ENCODE data around the gene PARP8. TPM values are rescaled to one million over a fixed set of nuclear protein-coding genes. Genes with fewer than 3 reads are reported as not detected.
"Not testable (repeated sequence)": the region's sequence is repeated elsewhere in the genome, so short reads cannot be mapped to it uniquely, and the experiment has no call there.

PARP8 gene
- total RNA-seq, 2 experiments from 2014 or later: 42.9 to 48.3 TPM

- no peak for ATAC-seq
- no peak for DNase-seq
- H3K4me3 Mint-ChIP-seq: no peak overlapping the region
- peaks cover 67% of the 10 kb centered on the region for H3K4me1 Mint-ChIP-seq (ENCODE audit: low read depth)
- ChIA-PET CTCF (interaction anchor here (0.7 kb wide), 1 partner anchor 33 kb away, joined by 3 read pairs; no protein-coding TSS in a partner anchor), POLR2A (no interaction called here)
- intact Hi-C loops (cut with micrococcal nuclease): no loop called here
- H3K36me3 Mint-ChIP-seq (ENCODE audit: low read depth): peaks cover 50% of the 10 kb centered on the region
- H3K27ac Mint-ChIP-seq: peak overlapping the region; percentile 11
- TF ChIP-seq, protein P1, sequence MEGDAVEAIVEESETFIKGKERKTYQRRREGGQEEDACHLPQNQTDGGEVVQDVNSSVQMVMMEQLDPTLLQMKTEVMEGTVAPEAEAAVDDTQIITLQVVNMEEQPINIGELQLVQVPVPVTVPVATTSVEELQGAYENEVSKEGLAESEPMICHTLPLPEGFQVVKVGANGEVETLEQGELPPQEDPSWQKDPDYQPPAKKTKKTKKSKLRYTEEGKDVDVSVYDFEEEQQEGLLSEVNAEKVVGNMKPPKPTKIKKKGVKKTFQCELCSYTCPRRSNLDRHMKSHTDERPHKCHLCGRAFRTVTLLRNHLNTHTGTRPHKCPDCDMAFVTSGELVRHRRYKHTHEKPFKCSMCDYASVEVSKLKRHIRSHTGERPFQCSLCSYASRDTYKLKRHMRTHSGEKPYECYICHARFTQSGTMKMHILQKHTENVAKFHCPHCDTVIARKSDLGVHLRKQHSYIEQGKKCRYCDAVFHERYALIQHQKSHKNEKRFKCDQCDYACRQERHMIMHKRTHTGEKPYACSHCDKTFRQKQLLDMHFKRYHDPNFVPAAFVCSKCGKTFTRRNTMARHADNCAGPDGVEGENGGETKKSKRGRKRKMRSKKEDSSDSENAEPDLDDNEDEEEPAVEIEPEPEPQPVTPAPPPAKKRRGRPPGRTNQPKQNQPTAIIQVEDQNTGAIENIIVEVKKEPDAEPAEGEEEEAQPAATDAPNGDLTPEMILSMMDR (IDR thresholded peaks at IDR 0.05): no peak
- H3K27me3 Mint-ChIP-seq: no peaks in the 10 kb centered on the region
- peaks cover 24% of the 10 kb centered on the region for H3K9me3 Mint-ChIP-seq
These were observed 18.3 kb downstream of the PARP8 start for GRCh38 chr5:50684721-50685120.

DNA sequence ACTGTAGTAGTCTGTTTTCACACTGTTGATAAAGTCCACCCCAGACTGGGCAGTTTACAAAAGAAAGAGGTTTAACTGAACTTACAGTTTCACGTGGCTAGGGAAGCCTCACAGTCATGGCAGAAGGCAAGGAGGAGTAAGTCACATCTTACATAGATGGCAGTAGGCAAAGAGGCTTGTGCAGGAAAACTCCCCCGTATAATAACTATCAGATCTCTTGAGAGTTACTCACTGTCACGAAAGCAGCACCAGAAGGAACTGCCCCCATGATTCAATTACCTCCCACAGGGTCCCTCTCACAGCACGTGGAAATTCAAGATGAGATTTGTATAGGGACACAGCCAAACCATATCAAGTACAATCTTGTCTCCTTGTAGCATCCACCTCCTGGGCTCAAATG lies 21.1 kb downstream of the PARP8 start:
- ATAC-seq (no peak), DNase-seq (no peak)
- no peak overlapping the region for H3K4me3 Mint-ChIP-seq
- peaks cover 24% of the 10 kb centered on the region for H3K9me3 Mint-ChIP-seq
- ChIA-PET CTCF (no interaction called here), POLR2A (interaction anchor here (1.6 kb wide), 1 partner anchor 20 kb away, joined by 6 read pairs; no protein-coding TSS in a partner anchor)
- TF ChIP-seq, protein P1 (IDR thresholded peaks at IDR 0.05): no peak
- peaks cover 44% of the 10 kb centered on the region for H3K36me3 Mint-ChIP-seq (ENCODE audit: low read depth)
- H3K4me1 Mint-ChIP-seq (ENCODE audit: low read depth): peaks cover 44% of the 10 kb centered on the region
- peak overlapping the region; percentile 49 for H3K27ac Mint-ChIP-seq
- intact Hi-C loops (cut with micrococcal nuclease): no loop called here
- H3K27me3 Mint-ChIP-seq: no peaks in the 10 kb centered on the region

GRCh38 chr5:50691399-50692016 lies 25.1 kb downstream of the PARP8 start:
- Mint-ChIP-seq H3K4me1 (ENCODE audit: low read depth) (peaks cover 43% of the 10 kb centered on the region), H3K9me3 (peaks cover 13% of the 10 kb centered on the region), H3K27ac (no peak overlapping the region), H3K4me3 (no peak overlapping the region), H3K36me3 (ENCODE audit: low read depth) (peaks cover 33% of the 10 kb centered on the region), H3K27me3 (no peaks in the 10 kb centered on the region)
- DNase-seq (no peak), ATAC-seq (peak; percentile 58)
- intact Hi-C loops (cut with micrococcal nuclease): no loop called here
- ChIA-PET POLR2A (no interaction called here), CTCF (interaction anchor here (2.0 kb wide), 1 partner anchor 9 kb away, joined by 4 read pairs; no protein-coding TSS in a partner anchor)
- TF ChIP-seq, protein P1 (IDR thresholded peaks at IDR 0.05): no peak

- TF ChIP-seq, protein P1 (IDR thresholded peaks at IDR 0.05): no peak
- CTCF ChIA-PET: no interaction called here
- Mint-ChIP-seq H3K27me3 (no peaks in the 10 kb centered on the region), H3K36me3 (ENCODE audit: low read depth) (peaks cover 22% of the 10 kb centered on the region), H3K27ac (peak overlapping the region; percentile 37), H3K9me3 (no peaks in the 10 kb centered on the region), H3K4me1 (ENCODE audit: low read depth) (peaks cover 49% of the 10 kb centered on the region), H3K4me3 (no peak overlapping the region)
- intact Hi-C loops (cut with micrococcal nuclease): no loop called here
- ATAC-seq (peak; percentile 24), DNase-seq (no peak)
- POLR2A ChIA-PET: interaction anchor here (1.9 kb wide), 1 partner anchor 27 kb away, joined by 4 read pairs; the partner anchor contains the start of gene PARP8
These were observed 27.7 kb downstream of the PARP8 start for GRCh38 chr5:50694027-50694590.

DNA sequence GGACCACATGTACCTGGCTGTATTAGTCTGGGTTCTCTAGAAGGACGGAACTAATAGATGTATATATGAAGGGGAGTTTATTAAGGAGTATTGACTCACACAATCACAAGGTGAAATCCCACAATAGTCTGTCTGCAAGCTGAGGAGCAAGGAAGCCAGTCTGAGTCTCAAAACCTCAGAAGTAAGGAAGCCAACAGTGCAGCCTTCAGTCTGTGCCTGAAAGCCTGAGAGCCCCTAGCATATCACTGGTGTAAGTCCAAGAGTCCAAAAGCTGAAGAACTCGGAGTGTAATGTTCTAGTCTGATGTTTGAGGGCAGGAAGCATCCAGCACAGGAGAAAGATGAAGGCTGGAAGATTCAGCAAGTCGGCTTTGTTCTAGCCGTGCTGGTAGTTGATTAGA lies 28.2 kb downstream of the PARP8 start:
- intact Hi-C loops (cut with micrococcal nuclease); H3K4me3 Mint-ChIP-seq; CTCF ChIA-PET; H3K9me3 Mint-ChIP-seq; H3K27me3 Mint-ChIP-seq; DNase-seq; ATAC-seq: not testable (repeated sequence)
- Mint-ChIP-seq H3K4me1 (ENCODE audit: low read depth) (peaks cover 50% of the 10 kb centered on the region), H3K27ac (peak overlapping the region; percentile 37), H3K36me3 (ENCODE audit: low read depth) (peaks cover 22% of the 10 kb centered on the region)
- POLR2A ChIA-PET: interaction anchor here (1.1 kb wide), 1 partner anchor 48 kb away, joined by 5 read pairs; no protein-coding TSS in a partner anchor
